NCI-H69 (cell line): ENCODE measurements around the gene NGEF.
"Not testable (repeated sequence)": the region's sequence is repeated elsewhere in the genome, so short reads cannot be mapped to it uniquely, and the experiment has no call there.

Source experiments
- DNase-seq: peaks from one replicate; lab custom pipeline; 2025; lab: John Stamatoyannopoulos, UW

The NGEF gene

GRCh38 chr2:233013027-233013461, at the start of gene NGEF:
Gene NGEF (minus strand): TSS chr2:233013256. CDS start chr2:232974890, 38,366 bp downstream.
- DNase-seq = no peak

GRCh38 chr2:233062451-233062850, 49.4 kb upstream of the NGEF start:
- DNase-seq = no peak

- DNase-seq = no peak
Observed at GRCh38 chr2:233061591-233062450, 48.8 kb upstream of the NGEF start.

GRCh38 chr2:233060980-233061590, 48.0 kb upstream of the NGEF start:
- no peak for DNase-seq

GRCh38 chr2:233060501-233060979, 47.5 kb upstream of the NGEF start:
- DNase-seq = no peak

GRCh38 chr2:233059797-233060500, 46.9 kb upstream of the NGEF start, which contains the start of gene INPP5D:
Gene INPP5D (plus strand): TSS chr2:233060342. CDS start chr2:233060479, 137 bp downstream.
- no peak for DNase-seq

- DNase-seq = no peak
Observed at GRCh38 chr2:233059547-233059796, 46.4 kb upstream of the NGEF start.

- DNase-seq = no peak
Observed at GRCh38 chr2:233058717-233059546, 45.9 kb upstream of the NGEF start.

- DNase-seq = no peak
Observed at GRCh38 chr2:233056961-233057605, 44.0 kb upstream of the NGEF start.

GRCh38 chr2:233055362-233055761, 42.3 kb upstream of the NGEF start:
- no peak for DNase-seq

GRCh38 chr2:233053928-233054784, 41.1 kb upstream of the NGEF start:
- peak; percentile 41 for DNase-seq

GRCh38 chr2:233052517-233052916, 39.5 kb upstream of the NGEF start:
- not testable (repeated sequence) for DNase-seq

- DNase-seq = no peak
Observed at GRCh38 chr2:233051241-233052149, 38.4 kb upstream of the NGEF start.

- DNase-seq = no peak
Observed at GRCh38 chr2:233049194-233049761, 36.2 kb upstream of the NGEF start.

GRCh38 chr2:233048569-233049193, 35.6 kb upstream of the NGEF start:
- DNase-seq = no peak

GRCh38 chr2:233047667-233048066, 34.6 kb upstream of the NGEF start:
- DNase-seq = no peak

- DNase-seq = no peak
Observed at GRCh38 chr2:233047206-233047605, 34.1 kb upstream of the NGEF start.

GRCh38 chr2:233044974-233045605, 32.0 kb upstream of the NGEF start:
- DNase-seq = no peak
